SK-N-SH treated with all-trans-retinoic acid at 6 μM for 48 hours (cell line): Measurements from ENCODE around the gene LRRC28.

ENCODE experiments used
- ATAC-seq: fragments of 200-7000 bp; cut with Tn5 transposase; 3 replicates; pipeline ENCODE4 v1.9.1; 2020; ENCODE audit warnings: mild to moderate bottlenecking, moderate library complexity
- ARNTL ChIP-seq: fragments of 450-650 bp; formaldehyde crosslinking; IDR thresholded peaks from 2 replicates; pipeline ENCODE4 v1.5.0; 2020; ENCODE audit warnings: low read depth, mild to moderate bottlenecking, moderate library complexity, borderline replicate concordance
- BACH2 ChIP-seq: fragments of 250-450 bp; sonication (Bioruptor Pico); IDR thresholded peaks from 2 replicates; pipeline ENCODE4 v1.9.0; 2021; ENCODE audit warnings: mild to moderate bottlenecking, borderline replicate concordance
- CSRNP3 ChIP-seq: fragments of 250-450 bp; sonication (Bioruptor Pico); IDR thresholded peaks from 2 replicates; pipeline ENCODE4 v1.5.1; 2021; ENCODE audit warnings: mild to moderate bottlenecking, moderate library complexity
- ESRRG ChIP-seq: fragments of 250-450 bp; sonication (Bioruptor Pico); IDR thresholded peaks from 2 replicates; pipeline ENCODE4 v1.6.1; 2021; ENCODE audit warnings: mild to moderate bottlenecking
- GLIS3 ChIP-seq: fragments of 250-450 bp; sonication (Bioruptor Pico); IDR thresholded peaks from 2 replicates; pipeline ENCODE4 v1.5.0; 2020; ENCODE audit warnings: mild to moderate bottlenecking, moderate library complexity
- OSR1 ChIP-seq: fragments of 250-450 bp; sonication (Bioruptor Pico); IDR thresholded peaks from 2 replicates; pipeline ENCODE4 v1.8.0; 2022; ENCODE audit warnings: moderate library complexity, mild to moderate bottlenecking, inconsistent platforms
- PATZ1 ChIP-seq: fragments of 250-450 bp; sonication (Bioruptor Pico); IDR thresholded peaks from 2 replicates; pipeline ENCODE4 v1.8.0; 2020; ENCODE audit warnings: mild to moderate bottlenecking, moderate library complexity, borderline replicate concordance
- POU6F1 ChIP-seq: fragments of 250-450 bp; sonication (Bioruptor Pico); IDR thresholded peaks from 2 replicates; pipeline ENCODE4 v1.8.0; 2021; ENCODE audit warnings: low read depth, mild to moderate bottlenecking, moderate library complexity, borderline replicate concordance
- PPARA ChIP-seq: fragments of 250-450 bp; sonication (Bioruptor Pico); IDR thresholded peaks from 2 replicates; pipeline ENCODE4 v1.5.0; 2020; ENCODE audit warnings: mild to moderate bottlenecking, borderline replicate concordance
- RARB ChIP-seq: fragments of 250-450 bp; sonication (Bioruptor Pico); IDR thresholded peaks from 2 replicates; pipeline ENCODE4 v1.8.0; 2021; ENCODE audit warnings: mild to moderate bottlenecking, moderate library complexity
- SNAI2 ChIP-seq: fragments of 250-450 bp; sonication (Bioruptor Pico); IDR thresholded peaks from 2 replicates; pipeline ENCODE4 v1.5.0; 2020; ENCODE audit warnings: mild to moderate bottlenecking, moderate library complexity
- TCF4 ChIP-seq: fragments of 250-450 bp; sonication (Bioruptor Pico); IDR thresholded peaks from 2 replicates; pipeline ENCODE4 v1.8.0; 2021; ENCODE audit warnings: mild to moderate bottlenecking, moderate library complexity, borderline replicate concordance
- TOX ChIP-seq: fragments of 250-450 bp; sonication (Bioruptor Pico); IDR thresholded peaks from 2 replicates; pipeline ENCODE4 v1.8.0; 2021; ENCODE audit warnings: mild to moderate bottlenecking, moderate library complexity, borderline replicate concordance
- TSHZ2 ChIP-seq: fragments of 250-450 bp; sonication (Bioruptor Pico); IDR thresholded peaks from 2 replicates; pipeline ENCODE4 v1.5.0; 2020; ENCODE audit warnings: mild to moderate bottlenecking, moderate library complexity
- ZC3H10 ChIP-seq: fragments of 250-450 bp; sonication (Bioruptor Pico); IDR thresholded peaks from 2 replicates; pipeline ENCODE4 v1.5.1; 2021; ENCODE audit warnings: mild to moderate bottlenecking, moderate library complexity
- ZFP3 ChIP-seq: fragments of 250-450 bp; sonication (Bioruptor Pico); IDR thresholded peaks from 2 replicates; pipeline ENCODE4 v1.5.0; 2020; ENCODE audit warnings: mild to moderate bottlenecking, moderate library complexity
- ZFP30 ChIP-seq: fragments of 450-650 bp; formaldehyde crosslinking; IDR thresholded peaks from 2 replicates; pipeline ENCODE4 v1.5.0; 2022; ENCODE audit warnings: mild to moderate bottlenecking, moderate library complexity
- ZNF565 ChIP-seq: fragments of 450-650 bp; formaldehyde crosslinking; conservative IDR thresholded peaks from 2 replicates; pipeline ENCODE4 v1.5.0; 2020; ENCODE audit warnings: low read depth, mild to moderate bottlenecking, moderate library complexity
- ZNF70 ChIP-seq: fragments of 450-650 bp; formaldehyde crosslinking; IDR thresholded peaks from 2 replicates; pipeline ENCODE4 v1.5.0; 2020; ENCODE audit warnings: mild to moderate bottlenecking, moderate library complexity
- ZNF8 ChIP-seq: fragments of 450-650 bp; formaldehyde crosslinking; IDR thresholded peaks from 2 replicates; pipeline ENCODE4 v1.5.0; 2020; ENCODE audit warnings: mild to moderate bottlenecking, moderate library complexity
- TF ChIP-seq, protein P1 (sequence below): fragments of 250-450 bp; sonication (Bioruptor Pico); IDR thresholded peaks from 2 replicates; pipeline ENCODE4 v1.5.1; 2020; ENCODE audit warnings: low read depth, mild to moderate bottlenecking, moderate library complexity

LRRC28 gene

DNA sequence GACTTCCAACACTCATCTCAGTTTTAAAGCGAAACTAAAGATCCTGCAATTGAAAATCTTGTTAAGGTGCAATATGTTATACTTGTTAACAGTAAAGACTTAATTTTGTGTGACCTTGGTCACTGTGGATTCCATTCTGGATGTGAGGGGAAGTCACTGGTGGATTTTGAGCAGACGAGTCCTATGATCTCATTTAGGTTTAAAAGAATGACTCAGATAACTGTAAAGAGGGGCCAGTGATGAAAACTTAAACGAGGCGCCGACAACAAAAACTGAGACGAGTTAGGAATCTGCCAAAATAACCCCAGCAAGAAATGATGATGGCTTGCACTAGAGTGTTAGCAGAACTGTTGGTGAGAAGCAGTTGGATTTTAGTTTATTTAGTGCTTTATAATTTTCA lies 56.5 kb downstream of the LRRC28 start:
- ATAC-seq = no peak
- TF ChIP-seq ZNF70 (CRISPR knock-in tag) (no peak), PATZ1 (no peak), ZC3H10 (CRISPR knock-in tag) (no peak), SNAI2 (CRISPR knock-in tag) (no peak), TSHZ2 (CRISPR knock-in tag) (no peak), TOX (CRISPR knock-in tag) (no peak), ZFP30 (CRISPR knock-in tag) (no peak), ZFP3 (CRISPR knock-in tag) (no peak), GLIS3 (no peak), TCF4 (CRISPR knock-in tag) (no peak), ARNTL (CRISPR knock-in tag) (no peak), ZNF565 (CRISPR knock-in tag) (no peak), RARB (CRISPR knock-in tag) (no peak), ZNF8 (CRISPR knock-in tag) (no peak)
- TF ChIP-seq, all 23 proteins: peak for 0

- TF ChIP-seq ZFP3 (CRISPR knock-in tag) = no peak
- TF ChIP-seq SNAI2 (CRISPR knock-in tag) = no peak
- TF ChIP-seq OSR1 (CRISPR knock-in tag) = no peak
- TF ChIP-seq PPARA (CRISPR knock-in tag) = no peak
- TF ChIP-seq ESRRG (CRISPR knock-in tag) = no peak
- TF ChIP-seq CSRNP3 (CRISPR knock-in tag) = no peak
- no peak for TF ChIP-seq RARB (CRISPR knock-in tag)
- TF ChIP-seq ARNTL (CRISPR knock-in tag) = no peak
- TF ChIP-seq TSHZ2 (CRISPR knock-in tag) = no peak
- no peak for TF ChIP-seq BACH2
- TF ChIP-seq ZNF8 (CRISPR knock-in tag) = no peak
- no peak for TF ChIP-seq POU6F1 (CRISPR knock-in tag)
- TF ChIP-seq TCF4 (CRISPR knock-in tag) = no peak
- no peak for ATAC-seq
These were observed 59.5 kb downstream of the LRRC28 start for GRCh38 chr15:99310745-99311144.

GRCh38 chr15:99312228-99312627 lies 60.9 kb downstream of the LRRC28 start:
- no peak for ATAC-seq

More at GRCh38 chr15:99312228-99312627, 60.9 kb downstream of the LRRC28 start:
- TF ChIP-seq PPARA (CRISPR knock-in tag) = no peak
- TF ChIP-seq TOX (CRISPR knock-in tag) = no peak
- no peak for TF ChIP-seq OSR1 (CRISPR knock-in tag)
- no peak for TF ChIP-seq ESRRG (CRISPR knock-in tag)
- TF ChIP-seq, protein P1, sequence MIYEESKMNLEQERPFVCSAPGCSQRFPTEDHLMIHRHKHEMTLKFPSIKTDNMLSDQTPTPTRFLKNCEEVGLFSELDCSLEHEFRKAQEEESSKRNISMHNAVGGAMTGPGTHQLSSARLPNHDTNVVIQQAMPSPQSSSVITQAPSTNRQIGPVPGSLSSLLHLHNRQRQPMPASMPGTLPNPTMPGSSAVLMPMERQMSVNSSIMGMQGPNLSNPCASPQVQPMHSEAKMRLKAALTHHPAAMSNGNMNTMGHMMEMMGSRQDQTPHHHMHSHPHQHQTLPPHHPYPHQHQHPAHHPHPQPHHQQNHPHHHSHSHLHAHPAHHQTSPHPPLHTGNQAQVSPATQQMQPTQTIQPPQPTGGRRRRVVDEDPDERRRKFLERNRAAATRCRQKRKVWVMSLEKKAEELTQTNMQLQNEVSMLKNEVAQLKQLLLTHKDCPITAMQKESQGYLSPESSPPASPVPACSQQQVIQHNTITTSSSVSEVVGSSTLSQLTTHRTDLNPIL = no peak
